HL-60 (cell line): ENCODE results near the gene SHISA3.

Experiments used
- DNase-seq, 2 experiments: peaks; one replicate each; pipeline ENCODE4 v3.0.0-alpha.2; 2010 to 2020; ENCODE audit warnings: low read depth in 1 of 2, low spot score in 1 of 2
- H3K27ac ChIP-seq: fragments of 250-450 bp; sonication (Bioruptor Pico); replicated peaks from 2 replicates; pipeline ENCODE4 v1.5.1; 2020; ENCODE audit warnings: mild to moderate bottlenecking, moderate library complexity
- H3K27me3 ChIP-seq: fragments of 250-450 bp; sonication (Bioruptor Pico); 2 replicates; pipeline ENCODE4 v1.5.1; 2021; ENCODE audit warnings: mild to moderate bottlenecking, moderate library complexity; ENCODE audit not compliant: insufficient read depth, poor library complexity, severe bottlenecking
- H3K4me3 ChIP-seq: replicated peaks from 2 replicates; pipeline ENCODE4 v1.5.1; 2011; ENCODE audit warnings: mild to moderate bottlenecking, control low read depth, low read length; ENCODE audit not compliant: insufficient read depth
- GABPA ChIP-seq: IDR thresholded peaks from 2 replicates; pipeline ENCODE4 v1.6.1; 2012; ENCODE audit warnings: low read depth
- POLR2AphosphoS5 ChIP-seq: IDR thresholded peaks from 2 replicates; pipeline ENCODE4 v1.6.1; 2012; ENCODE audit warnings: low read depth
- REST ChIP-seq: IDR thresholded peaks from 2 replicates; pipeline ENCODE4 v1.6.1; 2012; ENCODE audit warnings: low read depth; ENCODE audit not compliant: insufficient replicate concordance
- SPI1 ChIP-seq: IDR thresholded peaks from 2 replicates; pipeline ENCODE4 v1.6.1; 2012; ENCODE audit warnings: low read depth, mild to moderate bottlenecking, borderline replicate concordance
- TF ChIP-seq, protein P1 (sequence below): IDR thresholded peaks from one replicate; pipeline ENCODE4 v1.5.1; 2011; ENCODE audit warnings: low read length, control low read depth, inconsistent platforms; ENCODE audit not compliant: insufficient read depth

Gene SHISA3

GRCh38 chr4:42425146-42426065 lies 28.1 kb downstream of the SHISA3 start:
- Histone ChIP-seq H3K27me3 (no peaks in the 10 kb centered on the region), H3K27ac (no peak overlapping the region), H3K4me3 (no peak overlapping the region)
- no peak for DNase-seq
- no peak for TF ChIP-seq POLR2AphosphoS5
- TF ChIP-seq, protein P1, sequence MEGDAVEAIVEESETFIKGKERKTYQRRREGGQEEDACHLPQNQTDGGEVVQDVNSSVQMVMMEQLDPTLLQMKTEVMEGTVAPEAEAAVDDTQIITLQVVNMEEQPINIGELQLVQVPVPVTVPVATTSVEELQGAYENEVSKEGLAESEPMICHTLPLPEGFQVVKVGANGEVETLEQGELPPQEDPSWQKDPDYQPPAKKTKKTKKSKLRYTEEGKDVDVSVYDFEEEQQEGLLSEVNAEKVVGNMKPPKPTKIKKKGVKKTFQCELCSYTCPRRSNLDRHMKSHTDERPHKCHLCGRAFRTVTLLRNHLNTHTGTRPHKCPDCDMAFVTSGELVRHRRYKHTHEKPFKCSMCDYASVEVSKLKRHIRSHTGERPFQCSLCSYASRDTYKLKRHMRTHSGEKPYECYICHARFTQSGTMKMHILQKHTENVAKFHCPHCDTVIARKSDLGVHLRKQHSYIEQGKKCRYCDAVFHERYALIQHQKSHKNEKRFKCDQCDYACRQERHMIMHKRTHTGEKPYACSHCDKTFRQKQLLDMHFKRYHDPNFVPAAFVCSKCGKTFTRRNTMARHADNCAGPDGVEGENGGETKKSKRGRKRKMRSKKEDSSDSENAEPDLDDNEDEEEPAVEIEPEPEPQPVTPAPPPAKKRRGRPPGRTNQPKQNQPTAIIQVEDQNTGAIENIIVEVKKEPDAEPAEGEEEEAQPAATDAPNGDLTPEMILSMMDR: no peak
- no peak for TF ChIP-seq SPI1
- TF ChIP-seq GABPA: no peak
- no peak for TF ChIP-seq REST

DNA sequence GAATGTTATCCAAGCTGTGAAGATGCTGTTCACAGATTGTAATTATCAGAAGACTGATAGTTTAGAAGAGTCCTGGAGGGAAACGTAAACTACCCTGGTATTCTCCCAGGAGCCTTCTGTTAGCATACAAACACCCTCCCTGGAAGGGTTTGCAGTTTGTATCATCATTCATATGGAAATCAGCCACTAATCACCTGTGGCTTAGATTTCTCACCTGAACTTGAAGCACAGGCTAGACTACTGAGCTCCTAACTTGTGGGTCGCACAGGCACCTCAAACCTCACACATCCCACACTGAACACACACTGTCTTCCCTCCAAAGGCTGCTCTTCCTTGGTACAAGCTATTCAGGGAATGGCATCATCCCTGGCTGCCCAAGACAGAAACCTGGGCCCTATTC lies 30.7 kb downstream of the SHISA3 start:
- no peak overlapping the region for H3K4me3 ChIP-seq
- H3K27me3 ChIP-seq: no peaks in the 10 kb centered on the region
- no peak overlapping the region for H3K27ac ChIP-seq
- TF ChIP-seq POLR2AphosphoS5 (no peak), GABPA (no peak), SPI1 (no peak), REST (no peak)
- TF ChIP-seq, protein P1: no peak
- no peak for DNase-seq

DNA sequence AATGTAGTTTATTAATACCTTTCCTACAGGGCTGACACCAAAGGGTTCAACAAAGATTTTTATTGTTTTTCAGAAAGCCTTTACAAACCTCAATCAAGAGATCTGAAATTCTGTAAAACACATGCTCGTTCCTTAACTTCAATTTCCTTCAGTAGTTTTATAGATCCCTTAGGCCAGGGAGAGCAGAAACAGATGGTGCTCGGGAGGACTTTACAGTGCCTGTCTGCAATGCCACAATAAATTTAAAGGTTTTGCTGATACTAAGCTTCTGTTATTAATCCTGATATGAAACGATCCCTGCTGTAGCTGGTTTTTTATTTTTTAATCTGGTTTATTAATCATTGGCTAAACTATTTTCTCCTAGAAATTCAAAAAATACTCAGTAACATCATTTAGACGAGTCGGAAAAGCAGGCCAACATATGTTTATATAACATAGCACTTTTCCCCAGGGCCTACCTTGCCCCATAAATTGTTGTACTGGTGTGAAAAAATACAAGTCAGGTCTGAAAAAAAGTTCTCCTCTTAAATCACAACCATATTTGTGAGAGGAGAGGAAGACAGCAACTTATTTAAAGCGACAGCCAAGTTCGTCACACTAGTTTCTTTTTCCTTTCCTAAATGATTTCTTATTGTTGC lies 39.8 kb downstream of the SHISA3 start:
- Histone ChIP-seq H3K27me3 (no peaks in the 10 kb centered on the region), H3K27ac (no peak overlapping the region), H3K4me3 (no peak overlapping the region)
- TF ChIP-seq SPI1 (no peak), POLR2AphosphoS5 (no peak), GABPA (no peak), REST (no peak)
- TF ChIP-seq, protein P1: no peak
- no peak for DNase-seq
